Heart left ventricle (tissue), 16 donors: ENCODE data around the gene RASSF5. TPM values are rescaled to one million over a fixed set of nuclear protein-coding genes. Genes with fewer than 3 reads are reported as not detected.

Experiments used
- ATAC-seq, 4 donors: fragments of 200-7000 bp; cut with Tn5 transposase; one replicate each; pipeline ENCODE4 v1.9.1; 2020 to 2022; ENCODE audit warnings: moderate library complexity in 4 of 4, mild to moderate bottlenecking in 3 of 4, moderate number of reproducible peaks in 1 of 4
- DNase-seq, 5 donors: peaks; one replicate each; pipeline ENCODE4 v3.0.0-alpha.2; 2020
- H3K27ac ChIP-seq, 12 donors: fragments of 200-600 bp; sonication (generic) in 4 of 12; one replicate each; pipeline versions ENCODE4 v1.5.0 to v1.8.0; 2016 to 2022; ENCODE audit warnings: mild to moderate bottlenecking in 2 of 12
- H3K27me3 ChIP-seq, 9 donors: fragments of 200-600 bp; sonication (generic) in 2 of 9; one replicate each; pipeline versions ENCODE4 v1.5.1 to v1.8.0; 2016 to 2022; ENCODE audit warnings: mild to moderate bottlenecking in 3 of 9
- H3K36me3 ChIP-seq, 9 donors: fragments of 200-600 bp; sonication (generic) in 2 of 9; one replicate each; pipeline versions ENCODE4 v1.5.0 to v1.8.0; 2018 to 2022; ENCODE audit warnings: mild to moderate bottlenecking in 2 of 9
- H3K4me1 ChIP-seq, 12 donors: fragments of 200-600 bp; sonication (generic) in 4 of 12; one replicate each; pipeline versions ENCODE4 v1.5.0 to v1.8.0; 2016 to 2022; ENCODE audit warnings: mild to moderate bottlenecking in 3 of 12
- H3K4me3 ChIP-seq, 12 donors: fragments of 200-600 bp; sonication (generic) in 4 of 12; one replicate each; pipeline versions ENCODE4 v1.5.0 to v1.8.0; 2017 to 2022; ENCODE audit warnings: mild to moderate bottlenecking in 9 of 12, moderate library complexity in 4 of 12
- H3K9me3 ChIP-seq, 12 donors: fragments of 200-600 bp; sonication (generic) in 4 of 12; one replicate each; pipeline versions ENCODE4 v1.5.0 to v1.8.0; 2016 to 2022; ENCODE audit warnings: mild to moderate bottlenecking in 1 of 12
- CTCF ChIP-seq, 12 donors: fragments of 200-600 bp; sonication (generic) in 4 of 12; IDR thresholded peaks; one replicate each; pipeline versions ENCODE4 v1.5.0 to v1.8.0; 2018 to 2022; ENCODE audit warnings: antibody characterized with exemption in 12 of 12, mild to moderate bottlenecking in 5 of 12
- POLR2A ChIP-seq, 2 donors: fragments of 450-650 bp; IDR thresholded peaks; one replicate each; pipeline ENCODE4 v1.6.1; 2017; ENCODE audit warnings: antibody characterized with exemption in 2 of 2, mild to moderate bottlenecking in 2 of 2, moderate library complexity in 2 of 2
- WGBS, 4 donors: extraction: QIAGEN DNeasy Blood & Tissue Kit in 2 of 4; methylation state at CpG; one replicate each; pipeline versions ENCODE4 v1.1.5 to v1.1.7; 2013 to 2018; 5-methylcytosine and 5-hydroxymethylcytosine counted together
- intact Hi-C, 10 donors: fragments of 100-400 bp; cut with DNase I; formaldehyde crosslinking; loops; one replicate each; pipeline versions ENCODE4 v1.11.1 to v1.14.2; 2022
- polyA plus RNA-seq, 2 donors: library from polyadenylated mRNA; stranded (reverse); fragments of 200-250 nt; gene quantifications; one replicate each; pipeline ENCODE4 v1.2.3, GENCODE V29; 2013
- total RNA-seq, 9 donors: library from RNA; depleted of rRNA in 2 of 9; stranded (reverse); fragments of >200 nt in 2 of 9; fragmentation: NEBNext Ultra II Directional in 3 of 9; extraction: Animal tissue kit (Norgen Biotek cat#: 25700) in 3 of 9; gene quantifications; one replicate each; pipeline versions ENCODE4 v1.1.0 to v1.2.4, GENCODE V29; 2016 to 2023
- donor health status: ischemic (EF 13 %, LVEDD 7.1; RV severe dilation, severe dysfunction).
- donor health status: healthy with polysubstance abuse.
- donor health status: DM: no; HTN: yes; CAD: no.
- donor health status: DM: no; HTN: no; CAD: no.
- donor health status: ischemic (EF 25% LVEDD 6.9; RV normal size, moderate dysfunction).
- donor health status: ischemic (EF 25% LVEDD 5.7; RV mildly dilated, moderate dysfunction).
- donor health status: healthy.
- donor health status: DM: yes; HTN: yes; CAD: no.
- donor health status: ischemic (EF 35%, LVEDD 5.7; RV mildly dilated, moderate dysfunction).
- donor health status: nonischemic (EF 11% LVEDD 7.7; RV severe dilation, severe dysfunction).
- donor health status: DM: yes; HTN: yes; CAD: no.
- donor health status: PGD.
- donor health status: ischemic (EF 29% LVEDD 5.4; RV normal size, mild dysfunction).
- donor health status: nonischemic (EF 23%, LVEDD 6.1; RV moderate dilation, normal function).

The RASSF5 gene
- total and polyA plus RNA-seq, 11 donors: 1.3 to 27.4 (median 5.6) TPM

GRCh38 chr1:206513312-206514111, 6.2 kb downstream of the RASSF5 start:
- TF ChIP-seq CTCF (IDR thresholded peaks at IDR 0.05) (no peak), POLR2A (IDR thresholded peaks at IDR 0.05) (no peak)
- Histone ChIP-seq H3K4me1 (peaks cover 0 to 52% (median 12%) of the 10 kb centered on the region in 12 donors), H3K27me3 (peaks cover 0 to 17% (median 0%) of the 10 kb centered on the region in 9 donors), H3K27ac (no peak overlapping the region), H3K4me3 (no peak overlapping the region), H3K9me3 (no peaks in the 10 kb centered on the region), H3K36me3 (no peaks in the 10 kb centered on the region)
- WGBS, 4 donors: 59 to 68% (median 64%) methylated on average over 11 of the region's 11 CpGs
- intact Hi-C loops: no loop called here
- peak; percentile 67 to 87 (median 74) for ATAC-seq
- peak; percentile 57 to 83 (median 72) for DNase-seq

GRCh38 chr1:206514813-206515387, 7.6 kb downstream of the RASSF5 start:
- Histone ChIP-seq H3K27me3 (peaks cover 0 to 4% (median 0%) of the 10 kb centered on the region in 9 donors), H3K36me3 (no peaks in the 10 kb centered on the region), H3K4me3 (no peak overlapping the region), H3K9me3 (no peaks in the 10 kb centered on the region), H3K4me1 (peaks cover 0 to 43% (median 7%) of the 10 kb centered on the region in 12 donors), H3K27ac (no peak overlapping the region)
- intact Hi-C loops: no loop called here
- WGBS, 4 donors: 76 to 86% (median 79%) methylated on average over 5 of the region's 5 CpGs
- TF ChIP-seq CTCF (IDR thresholded peaks at IDR 0.05): no peak
- DNase-seq (peak in 1 of 5 donors; percentile 18), ATAC-seq (no peak)

GRCh38 chr1:206516728-206516990, 9.3 kb downstream of the RASSF5 start:
- WGBS, 4 donors: 71 to 88% (median 75%) methylated on average over 5 of the region's 5 CpGs
- Histone ChIP-seq H3K4me1 (peaks cover 0 to 40% (median 9%) of the 10 kb centered on the region in 12 donors), H3K4me3 (no peak overlapping the region), H3K27me3 (no peaks in the 10 kb centered on the region), H3K36me3 (no peaks in the 10 kb centered on the region), H3K9me3 (no peaks in the 10 kb centered on the region), H3K27ac (no peak overlapping the region)
- no peak for TF ChIP-seq CTCF (IDR thresholded peaks at IDR 0.05)
- no peak for TF ChIP-seq POLR2A (IDR thresholded peaks at IDR 0.05)
- DNase-seq (peak in 1 of 5 donors; percentile 7), ATAC-seq (no peak)
- intact Hi-C loops: no loop called here

GRCh38 chr1:206517784-206518183, 10.5 kb downstream of the RASSF5 start:
- Histone ChIP-seq H3K27ac (no peak overlapping the region), H3K9me3 (no peaks in the 10 kb centered on the region), H3K27me3 (no peaks in the 10 kb centered on the region), H3K4me1 (peaks cover 0 to 29% (median 8%) of the 10 kb centered on the region in 12 donors), H3K4me3 (peak overlapping the region in 1 of 12 donors; percentile 23), H3K36me3 (no peaks in the 10 kb centered on the region)
- TF ChIP-seq POLR2A (IDR thresholded peaks at IDR 0.05): no peak
- no peak for TF ChIP-seq CTCF (IDR thresholded peaks at IDR 0.05)
- intact Hi-C loops: no loop called here
- ATAC-seq (no peak), DNase-seq (peak in 1 of 5 donors; percentile 18)
- WGBS, 4 donors: 69 to 84% (median 76%) methylated on average over 8 of the region's 8 CpGs
